NCI-H187 (cell line): ENCODE results near the gene RIBC1.
A peak's percentile ranks its signal among the peaks of the same experiment; 100 is the strongest.
"Not testable (repeated sequence)": the region's sequence is repeated elsewhere in the genome, so short reads cannot be mapped to it uniquely, and the experiment has no call there.

Source experiments
- DNase-seq, 2 experiments: peaks; one replicate each; lab custom pipeline; 2025; lab: John Stamatoyannopoulos, UW

RIBC1 gene

GRCh38 chrX:53422861-53423306 is at the start of gene RIBC1:
Gene RIBC1 (plus strand): TSS chrX:53422873. CDS start chrX:53426277, 3,404 bp downstream.
- no peak for DNase-seq

- DNase-seq: no peak
These were observed 49.4 kb upstream of the RIBC1 start for GRCh38 chrX:53373307-53373706.

GRCh38 chrX:53374222-53374820 is 48.4 kb upstream of the RIBC1 start:
- no peak for DNase-seq

- DNase-seq: no peak
These were observed 47.8 kb upstream of the RIBC1 start for GRCh38 chrX:53374923-53375322.

GRCh38 chrX:53376888-53377287 is 45.8 kb upstream of the RIBC1 start:
- no peak for DNase-seq

GRCh38 chrX:53377464-53377863 is 45.2 kb upstream of the RIBC1 start:
- DNase-seq: no peak

- DNase-seq: no peak
These were observed 43.5 kb upstream of the RIBC1 start for GRCh38 chrX:53379008-53379710.

- no peak for DNase-seq
These were observed 42.9 kb upstream of the RIBC1 start for GRCh38 chrX:53379747-53380146.

- DNase-seq: no peak
These were observed 39.1 kb upstream of the RIBC1 start for GRCh38 chrX:53383376-53384076.

GRCh38 chrX:53395605-53396298 is 26.9 kb upstream of the RIBC1 start:
- no peak for DNase-seq

GRCh38 chrX:53398216-53398615 is 24.5 kb upstream of the RIBC1 start:
- DNase-seq: no peak

- no peak for DNase-seq
These were observed 19.1 kb upstream of the RIBC1 start for GRCh38 chrX:53403535-53403934.

GRCh38 chrX:53412446-53412845 is 10.2 kb upstream of the RIBC1 start:
- no peak for DNase-seq

GRCh38 chrX:53420351-53420750 is 2.3 kb upstream of the RIBC1 start:
- DNase-seq: not testable (repeated sequence)

GRCh38 chrX:53421125-53421524 is 1.5 kb upstream of the RIBC1 start:
- no peak for DNase-seq

- peak in 1 of 2 experiments; percentile 42 for DNase-seq
These were observed 944 bp upstream of the RIBC1 start for GRCh38 chrX:53421772-53422085.

GRCh38 chrX:53422086-53422860 is 400 bp upstream of the RIBC1 start, which contains the start of gene SMC1A:
Gene SMC1A (minus strand): TSS chrX:53422654. CDS start chrX:53422600, 54 bp downstream.
- DNase-seq: peak; percentile 81 to 94

GRCh38 chrX:53429755-53430154 is 7.1 kb downstream of the RIBC1 start:
- no peak for DNase-seq

GRCh38 chrX:53430231-53430630 is 7.6 kb downstream of the RIBC1 start:
- no peak for DNase-seq

GRCh38 chrX:53433651-53434639 is 11.3 kb downstream of the RIBC1 start, which contains the start of gene HSD17B10:
Gene HSD17B10 (minus strand): TSS chrX:53434370. CDS start chrX:53434345, 25 bp downstream.
- DNase-seq: peak; percentile 20 to 86
